ENCODE measurements around the gene DPYD.
"Not testable (repeated sequence)": the region's sequence is repeated elsewhere in the genome, so short reads cannot be mapped to it uniquely, and the experiment has no call there.

Gene DPYD

GRCh38 chr1:97254731-97255463, 665.9 kb downstream of the DPYD start:
- no peak for DNase-seq

GRCh38 chr1:97252925-97253324, 667.9 kb downstream of the DPYD start:
- no peak for DNase-seq

DNA sequence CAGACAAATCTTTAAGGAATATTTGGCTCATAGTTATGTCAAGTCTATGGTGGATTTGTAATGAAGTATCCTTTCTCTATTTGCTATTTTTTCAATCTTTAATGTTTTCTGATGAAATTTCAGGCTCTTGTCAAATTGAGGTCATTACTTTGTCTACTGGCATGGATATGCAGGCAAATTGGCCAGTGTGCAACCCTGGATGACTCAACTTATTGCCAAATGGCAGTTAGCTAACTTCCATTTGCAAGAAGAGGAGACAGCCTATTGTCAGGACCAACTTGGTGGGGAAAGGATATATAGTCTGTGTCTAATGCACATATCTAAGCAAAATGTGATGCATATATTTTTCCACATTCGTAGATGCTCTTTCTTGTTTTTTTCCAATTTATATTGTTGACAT, 668.8 kb downstream of the DPYD start:
- peak; percentile 52 for DNase-seq

- no peak for DNase-seq
These were observed 673.6 kb downstream of the DPYD start for GRCh38 chr1:97247196-97247595.

DNA sequence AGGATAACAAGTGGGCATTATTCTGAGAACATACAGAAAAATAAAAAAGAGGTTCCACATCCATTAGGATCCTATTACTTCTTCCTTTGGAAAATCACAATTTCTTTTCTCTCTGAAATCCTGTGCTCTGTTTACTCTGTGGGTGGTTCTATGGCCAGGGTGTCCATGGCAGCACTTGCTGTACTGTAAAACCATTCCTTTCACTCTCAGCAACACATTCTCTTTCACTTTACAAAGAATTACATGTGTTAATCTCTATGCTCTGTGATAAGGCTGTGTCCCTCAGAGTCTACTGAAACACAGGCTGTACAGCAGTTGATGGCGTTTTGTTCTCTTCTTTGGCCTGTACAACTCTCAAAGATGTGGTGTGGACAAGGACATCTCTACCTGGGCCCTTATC, 675.2 kb downstream of the DPYD start:
- DNase-seq: no peak

- DNase-seq: no peak
These were observed 675.8 kb downstream of the DPYD start for GRCh38 chr1:97245026-97245425.

DNA sequence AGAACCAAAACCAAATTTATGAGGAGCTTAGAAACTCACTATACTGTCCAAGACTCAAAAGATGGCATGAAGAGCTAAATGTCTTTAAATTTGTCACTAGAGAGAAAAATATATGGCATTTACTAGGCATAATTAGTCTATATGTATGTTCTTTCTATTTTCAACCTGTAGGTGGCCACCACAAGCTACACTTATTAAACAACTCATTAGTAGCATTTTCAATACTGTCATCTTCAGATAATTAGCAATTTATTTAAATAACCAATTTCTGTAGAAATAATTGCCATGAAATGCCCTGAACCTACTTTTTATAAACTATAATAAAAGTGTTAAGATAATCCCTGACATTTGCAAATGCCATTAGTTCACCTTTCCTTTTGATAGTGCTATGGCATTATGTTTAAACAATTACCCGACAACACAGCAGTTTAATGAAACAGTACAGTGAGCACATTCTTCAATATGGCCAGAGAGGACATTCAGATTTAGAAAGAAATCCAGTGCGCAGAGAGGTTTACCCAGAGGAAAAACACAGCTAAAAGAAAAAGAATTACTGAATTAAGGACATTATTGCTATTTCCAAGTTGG, 676.8 kb downstream of the DPYD start:
- peak; percentile 10 for DNase-seq

- DNase-seq: no peak
These were observed 682.0 kb downstream of the DPYD start for GRCh38 chr1:97238816-97239215.

- not testable (repeated sequence) for DNase-seq
These were observed 689.5 kb downstream of the DPYD start for GRCh38 chr1:97231354-97231753.

DNA sequence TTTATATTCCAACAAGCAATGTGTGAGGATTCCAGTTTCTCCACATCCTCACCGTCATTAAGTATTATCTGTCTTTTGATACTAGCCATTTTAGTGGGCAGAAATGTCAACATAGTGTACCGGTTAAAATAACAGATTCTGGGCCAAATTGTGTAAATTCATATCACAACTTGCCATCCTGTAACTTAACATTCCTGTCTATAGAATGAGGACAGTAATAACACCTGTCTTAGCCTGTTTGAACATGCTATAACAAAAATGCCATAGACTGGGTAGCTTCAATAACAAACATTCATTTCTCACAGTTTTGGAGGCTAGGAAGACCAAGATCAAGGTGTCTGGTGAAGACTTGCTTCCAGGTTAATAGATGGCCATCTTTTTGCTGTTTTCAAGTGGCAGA, 708.2 kb downstream of the DPYD start:
- no peak for DNase-seq

GRCh38 chr1:97210307-97210706, 710.5 kb downstream of the DPYD start:
- no peak for DNase-seq

- no peak for DNase-seq
These were observed 711.4 kb downstream of the DPYD start for GRCh38 chr1:97209381-97209957.

GRCh38 chr1:97207868-97208267, 713.0 kb downstream of the DPYD start:
- DNase-seq: no peak

DNA sequence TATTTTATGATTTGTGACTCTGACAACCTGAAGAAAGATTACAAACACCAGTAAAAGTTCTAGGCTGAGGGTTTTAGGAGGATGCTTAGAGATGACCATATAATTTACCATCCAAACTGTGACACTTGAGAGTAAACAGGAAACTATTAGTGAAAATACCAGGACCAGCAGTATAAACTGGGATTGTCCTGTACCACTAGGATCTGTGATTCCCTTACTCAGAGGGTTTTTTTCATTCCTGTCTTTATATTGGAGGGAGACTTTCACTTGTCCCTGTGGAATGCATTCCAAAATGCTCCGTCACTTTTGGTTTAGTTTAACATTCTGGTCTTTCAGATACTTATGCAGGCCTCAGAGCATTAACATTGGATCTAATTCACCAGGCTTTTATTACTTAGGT, 716.4 kb downstream of the DPYD start:
- DNase-seq: no peak

GRCh38 chr1:97202481-97203380, 718.1 kb downstream of the DPYD start:
- DNase-seq: no peak

GRCh38 chr1:97201641-97202040, 719.2 kb downstream of the DPYD start:
- DNase-seq: no peak

DNA sequence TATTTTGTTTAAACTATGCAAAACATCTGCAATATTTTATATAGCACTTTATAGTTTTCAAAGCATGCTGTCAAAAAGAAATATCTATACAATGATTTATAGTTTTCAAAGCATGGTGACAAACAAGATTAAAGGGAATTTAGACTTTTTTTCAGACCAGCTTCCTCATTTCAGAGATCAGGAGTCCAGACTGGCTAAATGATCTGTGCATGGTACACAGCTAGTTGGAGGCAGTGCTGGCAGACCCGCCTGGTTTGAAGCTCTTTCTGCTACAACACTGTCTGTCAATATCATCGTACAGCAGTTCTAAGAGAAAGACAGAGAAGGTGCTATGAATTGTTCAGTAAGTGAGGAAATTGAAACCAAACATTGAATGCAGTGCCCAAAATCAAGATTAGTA, 720.2 kb downstream of the DPYD start:
- DNase-seq: no peak

DNA sequence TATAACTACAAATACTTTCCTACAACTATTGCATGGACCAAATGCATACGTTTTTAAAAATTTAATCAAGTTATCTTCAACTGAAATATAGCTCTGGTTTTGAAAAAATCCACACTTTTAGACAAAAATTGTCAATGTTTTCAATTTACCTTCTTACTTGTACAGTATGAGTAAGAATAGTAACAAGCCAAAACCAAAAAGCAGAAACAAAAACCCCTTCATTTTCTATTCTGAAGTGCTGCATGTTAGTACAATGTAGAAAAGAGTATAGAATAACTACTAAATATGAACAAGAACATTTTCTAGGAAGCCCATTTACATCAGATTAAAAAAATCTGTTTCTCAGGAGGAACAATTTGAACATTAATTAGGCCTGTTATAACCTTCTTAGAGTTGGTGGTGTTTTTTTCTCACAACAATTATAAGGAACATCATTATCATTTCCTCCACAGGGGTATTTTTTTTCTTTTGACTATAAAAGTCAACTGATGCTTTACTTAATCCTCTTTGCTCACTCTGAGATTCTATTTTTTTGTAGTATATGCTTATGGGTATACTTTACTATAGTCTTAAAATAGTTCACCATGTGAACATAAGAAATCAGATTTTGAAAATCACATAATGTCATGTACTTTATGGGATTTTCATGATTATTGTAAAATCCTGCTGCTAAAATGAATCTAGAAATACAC, 723.9 kb downstream of the DPYD start:
- no peak for DNase-seq

GRCh38 chr1:97192872-97193572, 727.8 kb downstream of the DPYD start:
- DNase-seq: no peak

DNA sequence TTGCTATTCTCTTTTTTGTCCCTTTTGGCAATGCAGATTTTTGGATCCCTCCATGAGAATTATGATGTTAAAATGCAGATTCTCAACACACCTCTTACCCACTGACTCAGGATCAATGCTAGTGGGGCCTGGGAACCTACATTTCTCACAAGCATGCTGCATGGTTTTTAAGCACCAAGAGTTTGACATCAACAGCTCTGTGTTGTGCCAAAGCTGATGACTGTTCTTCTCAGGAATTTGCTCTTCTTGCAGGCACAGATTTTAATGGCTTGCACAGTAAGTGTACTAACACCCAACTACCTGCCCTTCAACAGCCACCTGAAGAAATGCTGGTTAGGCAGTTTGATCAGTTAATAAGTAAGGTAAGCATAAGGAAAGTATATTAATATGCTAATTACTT, 730.5 kb downstream of the DPYD start:
- DNase-seq: no peak

- no peak for DNase-seq
These were observed 734.5 kb downstream of the DPYD start for GRCh38 chr1:97186381-97186780.

- DNase-seq: no peak
These were observed 746.7 kb downstream of the DPYD start for GRCh38 chr1:97174039-97174704.
